ENCODE measurements around the gene CHMP5.

DNA sequence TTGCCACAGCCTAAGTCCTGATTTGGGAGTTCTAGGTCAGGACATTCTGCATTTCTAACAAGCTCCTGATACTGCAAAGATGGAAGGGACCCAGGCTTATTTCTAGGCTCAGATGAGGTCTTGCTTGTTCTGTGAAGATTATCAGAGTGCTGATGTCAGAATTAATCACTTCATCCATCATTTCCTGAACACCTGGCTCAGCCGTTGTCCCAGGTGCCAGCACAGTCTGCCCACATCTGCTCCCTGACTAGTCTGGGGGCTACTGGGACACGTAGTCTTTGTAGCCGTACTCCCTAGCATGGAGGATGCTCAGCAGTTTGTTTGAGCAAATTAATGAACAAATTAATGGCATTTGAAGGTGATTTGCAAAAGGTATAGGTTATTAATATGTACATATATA lies 42.8 kb upstream of the CHMP5 start:
- TF ChIP-seq ZNF274 (IDR thresholded peaks at IDR 0.05; ENCODE audit: low read depth, low read length), result no peak
- no peak for TF ChIP-seq YY1 (IDR thresholded peaks at IDR 0.05; ENCODE audit: insufficient read depth, insufficient read length)
- TF ChIP-seq SUZ12 (IDR thresholded peaks at IDR 0.05; ENCODE audit: extremely low read depth, insufficient read depth, insufficient read length), result no peak
